Nephron (organoid): Measurements from ENCODE around the gene ORC2.
A peak's percentile ranks its signal among the peaks of the same experiment; 100 is the strongest.
"Not testable (repeated sequence)": the region's sequence is repeated elsewhere in the genome, so short reads cannot be mapped to it uniquely, and the experiment has no call there.

ENCODE experiments used
- H3K27ac Mint-ChIP-seq, 3 experiments: 2 replicates each; pipeline ENCODE4 v1.8.0; 2020; ENCODE audit warnings: mixed read lengths in 3 of 3, mild to moderate bottlenecking in 2 of 3, moderate library complexity in 1 of 3
- H3K27me3 Mint-ChIP-seq: 2 replicates; pipeline ENCODE4 v1.8.0; 2021; ENCODE audit warnings: low read depth, mild to moderate bottlenecking, moderate library complexity, mixed read lengths
- H3K36me3 Mint-ChIP-seq: 2 replicates; pipeline ENCODE4 v1.8.0; 2020; ENCODE audit warnings: low read depth, mixed read lengths
- H3K4me1 Mint-ChIP-seq: 2 replicates; pipeline ENCODE4 v1.8.0; 2020; ENCODE audit warnings: mixed read lengths
- H3K4me3 Mint-ChIP-seq, 3 experiments: 2 replicates each; pipeline ENCODE4 v1.8.0; 2020; ENCODE audit warnings: mild to moderate bottlenecking in 3 of 3, mixed read lengths in 3 of 3, moderate library complexity in 2 of 3
- H3K9me3 Mint-ChIP-seq: 2 replicates; pipeline ENCODE4 v1.8.0; 2020; ENCODE audit warnings: mixed read lengths
- TF ChIP-seq, protein P1 (sequence below), 3 experiments: fragments of 200-600 bp; sonication (generic); IDR thresholded peaks; one replicate each; pipeline ENCODE4 v1.5.0; 2021; ENCODE audit warnings: antibody characterized with exemption in 3 of 3; ENCODE audit not compliant: unreplicated experiment in 3 of 3

Gene ORC2

DNA sequence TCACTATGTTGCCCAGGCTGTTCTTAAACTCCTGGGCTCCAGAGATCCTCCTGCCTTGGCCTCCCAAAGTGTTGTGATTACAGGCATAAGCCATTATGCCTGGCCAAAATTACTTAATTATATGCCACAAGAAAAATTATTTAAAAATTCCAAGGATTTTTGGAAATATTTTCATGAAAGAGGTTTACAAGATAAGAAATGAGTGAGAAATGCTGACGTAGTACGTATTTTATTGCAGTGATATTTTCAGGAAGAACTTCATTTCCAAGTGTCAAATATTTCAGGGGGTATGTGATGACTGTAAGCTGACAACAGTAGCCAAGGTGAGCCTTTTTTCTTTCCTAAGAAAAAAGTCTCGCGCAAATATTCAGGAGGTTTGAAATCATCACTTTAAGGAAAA is 53.5 kb downstream of the ORC2 start:
- Mint-ChIP-seq H3K4me1 (no peaks in the 10 kb centered on the region), H3K36me3 (peaks cover 38% of the 10 kb centered on the region), H3K27ac (no peak overlapping the region), H3K9me3 (no peaks in the 10 kb centered on the region), H3K4me3 (no peak overlapping the region), H3K27me3 (no peaks in the 10 kb centered on the region)
- TF ChIP-seq, protein P1, sequence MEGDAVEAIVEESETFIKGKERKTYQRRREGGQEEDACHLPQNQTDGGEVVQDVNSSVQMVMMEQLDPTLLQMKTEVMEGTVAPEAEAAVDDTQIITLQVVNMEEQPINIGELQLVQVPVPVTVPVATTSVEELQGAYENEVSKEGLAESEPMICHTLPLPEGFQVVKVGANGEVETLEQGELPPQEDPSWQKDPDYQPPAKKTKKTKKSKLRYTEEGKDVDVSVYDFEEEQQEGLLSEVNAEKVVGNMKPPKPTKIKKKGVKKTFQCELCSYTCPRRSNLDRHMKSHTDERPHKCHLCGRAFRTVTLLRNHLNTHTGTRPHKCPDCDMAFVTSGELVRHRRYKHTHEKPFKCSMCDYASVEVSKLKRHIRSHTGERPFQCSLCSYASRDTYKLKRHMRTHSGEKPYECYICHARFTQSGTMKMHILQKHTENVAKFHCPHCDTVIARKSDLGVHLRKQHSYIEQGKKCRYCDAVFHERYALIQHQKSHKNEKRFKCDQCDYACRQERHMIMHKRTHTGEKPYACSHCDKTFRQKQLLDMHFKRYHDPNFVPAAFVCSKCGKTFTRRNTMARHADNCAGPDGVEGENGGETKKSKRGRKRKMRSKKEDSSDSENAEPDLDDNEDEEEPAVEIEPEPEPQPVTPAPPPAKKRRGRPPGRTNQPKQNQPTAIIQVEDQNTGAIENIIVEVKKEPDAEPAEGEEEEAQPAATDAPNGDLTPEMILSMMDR (IDR thresholded peaks at IDR 0.05; ENCODE audit: unreplicated experiment in 3 of 3) = no peak

DNA sequence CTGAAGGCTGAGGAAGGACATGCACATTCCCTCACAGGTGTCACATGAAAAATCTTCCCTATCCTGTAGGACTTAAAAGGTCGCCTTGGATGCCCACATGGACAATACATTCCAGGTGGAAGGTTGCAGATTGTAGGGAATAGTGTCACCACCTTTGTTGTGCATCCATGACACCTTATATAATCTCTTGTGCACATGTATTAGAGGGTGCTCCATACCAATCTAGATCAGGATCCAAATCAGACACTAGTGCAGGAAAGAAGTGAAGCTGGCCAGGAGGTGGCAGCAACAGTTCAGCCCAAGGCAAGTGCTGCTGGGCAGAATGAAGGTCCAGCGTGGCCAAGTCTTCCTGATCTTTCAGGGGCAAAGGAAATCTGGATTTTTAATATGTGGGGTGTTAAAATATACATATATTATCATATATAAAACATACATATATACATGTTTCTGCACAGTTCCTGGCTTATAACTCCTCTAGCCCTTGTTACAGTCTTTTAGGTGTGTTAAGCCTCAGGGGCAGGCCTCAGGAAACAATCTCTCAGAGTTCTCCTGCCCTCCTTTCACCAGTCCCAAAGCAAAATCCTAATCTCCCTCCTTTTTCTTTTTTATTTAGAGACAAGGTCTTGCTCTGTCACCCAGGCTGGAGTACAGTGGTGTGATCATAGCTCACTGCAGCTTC is 57.7 kb downstream of the ORC2 start:
- Mint-ChIP-seq H3K4me1 (no peaks in the 10 kb centered on the region), H3K9me3 (no peaks in the 10 kb centered on the region), H3K36me3 (peaks cover 36% of the 10 kb centered on the region), H3K27me3 (no peaks in the 10 kb centered on the region), H3K4me3 (no peak overlapping the region), H3K27ac (no peak overlapping the region)
- TF ChIP-seq, protein P1 (IDR thresholded peaks at IDR 0.05; ENCODE audit: unreplicated experiment in 3 of 3) = peak; percentile 62 to 75 (median 65)

DNA sequence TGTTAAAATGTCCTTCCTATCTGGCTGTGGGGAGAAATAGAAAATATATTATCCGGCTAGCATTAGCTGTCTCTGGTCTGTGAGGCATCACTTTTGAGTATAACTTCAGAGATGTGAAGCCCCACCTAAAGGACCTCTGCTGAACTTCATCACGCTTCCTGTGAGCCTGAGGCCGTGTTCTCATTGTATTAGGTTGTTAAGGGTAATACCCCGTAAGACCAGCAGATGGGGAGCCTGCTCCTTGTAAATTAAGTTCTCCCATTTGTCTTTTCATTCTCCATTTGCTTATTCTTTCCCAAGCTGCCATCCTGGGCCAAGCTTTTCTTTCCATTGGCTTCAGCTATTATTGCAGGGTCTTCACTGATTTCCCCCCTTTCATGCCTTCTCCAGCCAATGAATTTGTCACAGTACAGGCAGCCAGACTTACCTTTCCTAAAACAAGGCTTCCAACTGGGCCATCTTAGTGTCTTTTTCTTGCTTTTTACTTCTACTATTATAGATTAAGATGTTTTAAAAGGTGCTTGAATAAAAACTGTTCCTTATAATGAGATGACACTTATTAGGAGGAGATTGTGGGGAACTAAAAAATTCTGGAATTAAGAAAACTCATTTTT is 61.9 kb downstream of the ORC2 start:
- Mint-ChIP-seq H3K27ac (no peak overlapping the region), H3K36me3 (peaks cover 55% of the 10 kb centered on the region), H3K9me3 (no peaks in the 10 kb centered on the region), H3K4me1 (no peaks in the 10 kb centered on the region), H3K4me3 (no peak overlapping the region), H3K27me3 (no peaks in the 10 kb centered on the region)
- TF ChIP-seq, protein P1 (IDR thresholded peaks at IDR 0.05; ENCODE audit: unreplicated experiment in 3 of 3) = peak; percentile 69 to 80 (median 75)

DNA sequence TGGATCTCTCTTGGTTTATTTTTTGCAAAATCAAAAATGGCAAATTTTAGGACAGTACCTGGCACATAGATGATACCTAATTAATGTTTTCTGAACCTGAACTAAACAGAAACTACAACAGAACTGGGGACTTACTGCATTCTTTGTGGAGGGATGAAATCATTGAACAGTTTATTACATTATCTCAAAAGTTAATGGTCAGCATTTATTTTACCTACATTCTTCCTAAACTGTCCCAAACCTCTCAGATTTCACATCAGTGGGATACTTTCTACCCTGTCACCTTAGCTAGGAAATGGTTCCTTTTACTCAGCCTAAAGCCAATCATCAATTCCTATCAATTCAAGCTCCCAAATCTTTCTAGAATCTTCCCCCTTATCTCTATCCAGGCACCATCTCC is 64.0 kb downstream of the ORC2 start:
- peaks cover 62% of the 10 kb centered on the region for H3K36me3 Mint-ChIP-seq
- TF ChIP-seq, protein P1 (IDR thresholded peaks at IDR 0.05; ENCODE audit: unreplicated experiment in 3 of 3) = no peak
- no peak overlapping the region for H3K27ac Mint-ChIP-seq
- H3K4me1 Mint-ChIP-seq = no peaks in the 10 kb centered on the region
- H3K27me3 Mint-ChIP-seq = no peaks in the 10 kb centered on the region
- H3K9me3 Mint-ChIP-seq = no peaks in the 10 kb centered on the region
- H3K4me3 Mint-ChIP-seq = no peak overlapping the region

DNA sequence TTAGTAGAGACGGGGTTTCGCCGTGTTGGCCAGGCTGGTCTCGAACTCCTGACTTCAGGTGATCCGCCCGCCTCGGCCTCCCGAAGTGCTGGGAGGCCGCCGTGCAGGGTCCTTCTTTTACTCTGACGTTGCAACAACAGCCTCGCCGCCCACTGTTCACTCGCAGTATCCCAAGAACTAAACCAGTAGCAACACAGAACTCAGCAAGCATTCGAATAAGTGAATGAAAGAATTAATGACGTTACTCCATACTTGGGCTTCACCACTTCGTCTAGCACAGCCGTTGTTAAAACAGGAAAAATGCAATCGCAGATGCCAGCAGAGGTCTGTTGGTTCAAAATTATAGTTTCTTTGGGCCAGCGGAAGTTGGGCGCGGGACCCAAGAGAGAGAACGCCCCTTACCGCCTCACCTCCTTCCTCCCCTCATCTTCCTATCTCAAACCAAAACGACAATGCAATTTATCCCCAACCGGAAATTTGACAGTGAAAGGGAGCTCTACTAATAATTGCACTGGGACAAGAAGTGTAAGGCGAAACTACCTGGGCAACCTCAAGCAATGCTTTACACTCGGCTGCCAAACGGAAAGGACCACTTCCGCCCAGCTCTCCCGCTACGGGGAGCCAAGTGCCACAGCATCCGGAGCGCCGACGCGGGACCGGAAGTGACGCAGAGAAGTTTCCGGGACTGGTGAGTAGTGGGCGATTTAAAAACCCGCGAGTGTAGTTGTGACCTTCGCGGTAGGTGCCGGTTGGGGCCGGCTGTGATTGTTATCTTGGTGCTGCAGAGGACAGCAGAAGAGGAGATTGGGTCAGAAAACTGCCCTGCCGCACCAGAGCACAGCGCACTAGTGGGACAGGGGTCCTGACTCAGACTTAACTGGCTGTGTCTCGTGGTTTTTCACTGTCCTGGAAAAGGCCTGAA is 74.5 kb downstream of the ORC2 start, which contains the start of the genes NIF3L1 and PPIL3:
TSS of gene NIF3L1 (plus strand) at position 668 of the 922 bp plus-strand sequence. CDS start 2,573 bp downstream, outside the sequence.
TSS of gene PPIL3 (minus strand) at position 374 of the 922 bp plus-strand sequence. CDS start 1,462 bp downstream, outside the sequence.
- Mint-ChIP-seq H3K4me1 (peaks cover 42% of the 10 kb centered on the region), H3K27me3 (no peaks in the 10 kb centered on the region), H3K9me3 (no peaks in the 10 kb centered on the region), H3K27ac (peak within 1 kb of the TSS; percentile 98 to 99 (median 98)), H3K36me3 (peaks cover 18% of the 10 kb centered on the region), H3K4me3 (peak within 1 kb of the TSS; percentile 90 to 99 (median 93))
- TF ChIP-seq, protein P1 (IDR thresholded peaks at IDR 0.05; ENCODE audit: unreplicated experiment in 3 of 3) = peak in 1 of 3 experiments; percentile 5

DNA sequence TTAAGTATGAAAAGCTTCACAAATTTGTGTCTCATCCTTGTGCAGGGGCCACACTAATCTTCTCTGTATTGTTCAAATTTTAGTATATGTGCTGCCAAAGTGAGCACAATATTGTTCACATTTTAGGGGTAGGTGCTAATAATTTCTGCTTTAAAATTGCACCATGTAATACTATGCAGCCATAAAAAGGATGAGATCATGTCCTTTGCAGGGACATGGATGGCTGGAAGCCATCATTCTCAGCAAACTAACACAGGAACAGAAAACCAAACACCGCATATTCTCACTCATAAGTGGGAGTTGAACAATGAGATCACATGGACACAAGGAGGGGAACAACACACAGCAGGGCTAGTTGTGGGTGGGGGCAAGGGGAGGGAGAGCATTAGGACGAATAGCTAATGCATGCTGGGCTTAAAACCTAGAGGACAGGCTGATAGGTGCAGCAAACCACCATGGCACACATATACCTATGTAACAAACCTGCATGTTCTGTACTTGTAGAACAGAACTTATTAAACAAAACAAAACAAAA is 81.7 kb downstream of the ORC2 start:
- H3K27me3 Mint-ChIP-seq, H3K4me1 Mint-ChIP-seq, H3K27ac Mint-ChIP-seq, H3K4me3 Mint-ChIP-seq, H3K9me3 Mint-ChIP-seq: not testable (repeated sequence)
- peaks cover 54% of the 10 kb centered on the region for H3K36me3 Mint-ChIP-seq
